Left lung (tissue), 10 donors: ENCODE data around the gene SLC25A38. TPM values are rescaled to one million over a fixed set of nuclear protein-coding genes. Genes with fewer than 3 reads are reported as not detected.

Source experiments
- ATAC-seq: fragments of 200-7000 bp; cut with Tn5 transposase; one replicate; pipeline ENCODE4 v1.9.1; 2020; ENCODE audit warnings: moderate library complexity
- DNase-seq, 4 donors: peaks; one replicate each; pipeline ENCODE4 v3.0.0-alpha.2; 2013 to 2020
- H3K27ac ChIP-seq, 2 donors: fragments of 200-600 bp; sonication (generic) in 1 of 2; one replicate each; pipeline versions ENCODE4 v1.5.0 to v1.8.0; 2020 to 2021
- H3K27me3 ChIP-seq, 2 donors: fragments of 200-600 bp; sonication (generic) in 1 of 2; one replicate each; pipeline versions ENCODE4 v1.5.0 to v1.8.0; 2020 to 2021
- H3K36me3 ChIP-seq, 2 donors: fragments of 200-600 bp; sonication (generic) in 1 of 2; one replicate each; pipeline versions ENCODE4 v1.5.0 to v1.8.0; 2020 to 2021
- H3K4me1 ChIP-seq, 2 donors: fragments of 200-600 bp; one replicate each; pipeline ENCODE4 v1.8.0; 2021
- H3K4me3 ChIP-seq, 2 donors: fragments of 200-600 bp; sonication (generic) in 1 of 2; one replicate each; pipeline versions ENCODE4 v1.5.0 to v1.8.0; 2020 to 2021; ENCODE audit warnings: mild to moderate bottlenecking in 1 of 2
- H3K9me3 ChIP-seq, 2 donors: fragments of 200-600 bp; sonication (generic) in 1 of 2; one replicate each; pipeline versions ENCODE4 v1.5.0 to v1.8.0; 2020 to 2021
- CTCF ChIP-seq, 2 donors: fragments of 200-600 bp; sonication (generic) in 1 of 2; IDR thresholded peaks; one replicate each; pipeline versions ENCODE4 v1.5.0 to v1.8.0; 2021; ENCODE audit warnings: antibody characterized with exemption in 2 of 2
- intact Hi-C, 2 donors: fragments of 100-400 bp; cut with DNase I; formaldehyde crosslinking; loops; one replicate each; pipeline versions ENCODE4 v1.11.2 to v1.14.2; 2022
- polyA plus RNA-seq, 6 donors: library from polyadenylated mRNA; unstranded; fragments of 120-200 nt; gene quantifications; one replicate each; pipeline ENCODE4 v1.2.1, GENCODE V29; 2013; ENCODE audit not compliant: insufficient read length in 6 of 6
- total RNA-seq, 2 donors: library from RNA; stranded (reverse); fragmentation: NEBNext Ultra II Directional; extraction: Animal tissue kit (Norgen Biotek cat#: 25700); gene quantifications; one replicate each; pipeline ENCODE4 v1.2.1, GENCODE V29; 2021
- donor health status: DM: no; HTN: yes; CAD: no.
- donor health status: DM: no; HTN: no; CAD: no.

The SLC25A38 gene
- total and polyA plus RNA-seq, 8 donors = 28.9 to 41.5 (median 37.3) TPM

DNA sequence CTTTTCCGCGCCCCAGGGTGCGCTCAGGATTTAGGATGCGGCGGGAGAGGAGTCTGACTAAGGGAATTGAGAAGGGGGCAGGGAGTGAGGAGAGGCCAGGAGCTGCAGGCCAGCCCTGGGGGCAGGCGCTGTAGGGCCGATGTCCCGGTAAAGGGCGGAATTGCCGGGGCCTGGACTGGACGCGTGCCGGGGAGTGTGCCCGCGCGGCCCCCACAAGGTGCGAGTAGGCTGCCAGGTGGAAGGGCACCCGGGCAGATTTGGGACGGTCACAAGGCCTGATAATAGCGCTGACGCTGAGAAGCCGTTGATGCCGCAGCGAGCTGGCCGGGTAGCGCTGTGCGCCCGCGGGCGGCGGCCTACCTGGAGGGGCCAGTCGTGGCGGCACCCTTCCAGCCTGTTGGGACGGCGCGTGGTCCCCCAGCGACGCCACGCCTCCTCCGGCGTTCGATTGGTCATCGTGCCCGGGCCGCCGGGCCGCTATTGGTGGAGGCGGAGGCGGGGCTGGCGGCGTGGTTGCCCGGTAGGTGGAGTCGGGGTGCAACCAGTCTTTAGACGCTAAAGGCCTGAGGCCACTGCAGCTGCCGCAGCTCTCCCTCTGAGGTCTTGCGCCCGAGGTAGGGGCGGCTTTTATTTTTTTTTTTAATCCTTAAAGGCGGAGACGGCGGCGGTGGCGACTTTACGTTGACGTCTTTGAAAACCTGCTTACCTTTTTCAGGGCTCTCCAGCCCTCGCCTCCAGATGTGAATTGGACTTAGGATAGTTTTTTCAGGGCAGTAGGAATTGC, 903 bp downstream of the SLC25A38 start:
- no peaks in the 10 kb centered on the region for H3K27me3 ChIP-seq
- peak; percentile 87 to 98 (median 96) for DNase-seq
- peak overlapping the region; percentile 60 to 77 for H3K4me3 ChIP-seq
- peak overlapping the region; percentile 92 to 95 for H3K27ac ChIP-seq
- TF ChIP-seq CTCF (IDR thresholded peaks at IDR 0.05) = peak in 1 of 2 donors; percentile 28
- H3K9me3 ChIP-seq = no peaks in the 10 kb centered on the region
- intact Hi-C loops = no loop called here
- H3K36me3 ChIP-seq = no peaks in the 10 kb centered on the region
- ATAC-seq = peak; percentile 97
- H3K4me1 ChIP-seq = peaks cover 0 to 28% of the 10 kb centered on the region in 2 donors

DNA sequence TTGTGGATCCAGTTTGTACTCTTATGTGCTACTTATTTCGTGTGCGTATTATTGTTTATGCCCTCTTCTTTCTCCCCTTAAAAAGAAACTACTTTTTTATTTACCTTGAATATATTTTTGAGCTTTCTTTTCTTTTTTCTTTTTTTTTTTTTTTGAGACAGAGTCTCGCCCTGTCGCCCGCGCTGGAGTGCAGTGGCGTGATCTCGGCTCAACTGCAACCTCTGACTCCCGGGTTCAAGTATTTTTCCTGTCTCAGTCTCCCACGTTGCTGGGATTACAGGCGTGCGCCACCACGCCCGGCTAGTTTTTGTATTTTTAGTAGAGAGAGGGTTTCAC, 1.5 kb downstream of the SLC25A38 start:
- intact Hi-C loops = no loop called here
- H3K27ac ChIP-seq = peak overlapping the region in 1 of 2 donors; percentile 92

DNA sequence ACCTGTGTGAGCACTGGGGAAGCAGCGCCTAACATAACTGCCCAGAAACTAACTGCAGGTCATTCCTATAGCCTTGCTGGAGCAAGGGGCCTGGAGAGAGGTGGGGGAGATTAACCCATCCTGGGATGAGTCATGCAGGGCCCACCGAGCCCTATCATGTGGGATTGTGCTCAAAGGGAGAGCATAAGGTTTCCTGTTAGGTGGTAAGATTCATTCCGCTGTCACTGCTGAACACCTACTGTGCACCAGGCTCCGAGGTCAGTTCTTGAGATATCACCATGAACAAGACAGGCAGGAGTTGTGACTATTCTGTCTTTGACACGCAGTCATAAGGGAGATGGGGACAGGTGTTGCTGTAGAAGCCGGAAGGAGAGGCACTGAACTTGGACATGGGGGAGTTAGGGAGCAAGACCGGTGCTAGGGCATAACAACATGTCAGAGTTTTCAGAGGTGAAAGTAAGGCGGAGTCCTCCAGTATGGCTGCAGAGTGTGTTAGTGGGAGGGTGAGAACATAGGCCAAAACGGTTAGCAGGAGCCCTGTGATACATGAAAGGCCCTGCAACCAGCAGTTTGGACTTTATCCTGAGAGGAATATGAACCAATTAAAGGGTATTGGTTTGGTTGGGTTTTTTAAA, 2.4 kb downstream of the SLC25A38 start:
- peaks cover 0 to 28% of the 10 kb centered on the region in 2 donors for H3K4me1 ChIP-seq
- ATAC-seq (no peak), DNase-seq (no peak)
- intact Hi-C loops = no loop called here
- H3K9me3 ChIP-seq = no peaks in the 10 kb centered on the region
- H3K36me3 ChIP-seq = peaks cover 0 to 13% of the 10 kb centered on the region in 2 donors
- TF ChIP-seq CTCF (IDR thresholded peaks at IDR 0.05) = no peak
- H3K27ac ChIP-seq = no peak overlapping the region
- H3K4me3 ChIP-seq = no peak overlapping the region
- no peaks in the 10 kb centered on the region for H3K27me3 ChIP-seq

More for the DNA sequence above, 1.5 kb downstream of the SLC25A38 start:
- ATAC-seq (no peak), DNase-seq (no peak)
- Histone ChIP-seq H3K4me3 (peak overlapping the region; percentile 60 to 77), H3K4me1 (peaks cover 0 to 28% of the 10 kb centered on the region in 2 donors), H3K27me3 (no peaks in the 10 kb centered on the region), H3K9me3 (no peaks in the 10 kb centered on the region), H3K36me3 (peaks cover 0 to 4% of the 10 kb centered on the region in 2 donors)
- TF ChIP-seq CTCF (IDR thresholded peaks at IDR 0.05) = no peak

DNA sequence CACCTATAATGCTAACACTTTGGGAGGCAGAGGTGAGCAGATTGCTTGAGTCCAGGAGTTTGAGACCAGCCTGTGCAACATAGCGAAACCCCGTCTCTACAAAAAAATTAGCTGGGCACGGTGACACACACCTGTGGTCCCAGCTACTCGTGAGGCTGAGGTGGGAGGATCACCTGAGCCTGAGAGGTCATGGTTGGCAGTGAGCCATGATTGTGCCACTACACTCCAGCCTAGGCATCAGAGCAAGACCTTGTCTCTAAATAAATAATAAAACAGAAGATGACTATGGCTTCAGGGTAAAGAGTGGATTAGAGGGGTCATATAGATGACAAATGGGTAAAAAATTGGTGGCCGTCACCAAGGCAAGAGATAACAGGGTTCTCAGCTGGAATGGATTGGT, 3.1 kb downstream of the SLC25A38 start:
- intact Hi-C loops = no loop called here
- H3K4me3 ChIP-seq = no peak overlapping the region
- peaks cover 0 to 28% of the 10 kb centered on the region in 2 donors for H3K4me1 ChIP-seq
- no peaks in the 10 kb centered on the region for H3K27me3 ChIP-seq
- H3K9me3 ChIP-seq = no peaks in the 10 kb centered on the region
- peaks cover 0 to 21% of the 10 kb centered on the region in 2 donors for H3K36me3 ChIP-seq
- no peak for ATAC-seq
- H3K27ac ChIP-seq = no peak overlapping the region
- no peak for DNase-seq
- no peak for TF ChIP-seq CTCF (IDR thresholded peaks at IDR 0.05)

DNA sequence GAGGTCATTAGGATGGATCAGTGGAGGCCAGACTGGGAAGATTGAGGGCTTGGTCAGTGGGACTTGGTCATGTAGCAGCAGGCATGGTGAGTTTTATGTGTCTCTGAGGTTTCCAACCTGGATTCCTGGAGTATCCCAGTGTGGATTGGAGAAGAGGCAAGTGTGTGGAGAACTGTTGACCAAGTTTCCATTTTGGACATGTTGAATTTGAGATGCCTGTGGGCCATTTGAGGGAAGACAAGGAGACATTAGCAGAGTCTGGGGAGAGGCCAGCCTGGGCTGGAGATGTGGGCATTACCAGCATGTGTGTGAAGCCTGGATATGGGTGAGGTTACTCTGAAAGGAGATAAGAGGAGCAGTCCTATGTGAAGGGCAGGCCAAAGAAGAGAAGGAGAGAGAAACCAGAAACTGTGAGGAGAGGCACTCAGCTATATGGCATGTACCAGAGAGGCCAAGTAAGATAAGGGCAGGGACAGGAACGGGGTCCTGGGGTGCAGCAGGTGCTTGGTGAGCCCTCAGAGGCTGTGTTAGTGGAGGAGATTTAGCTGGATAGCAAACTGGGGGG, 4.3 kb downstream of the SLC25A38 start:
- Histone ChIP-seq H3K27ac (no peak overlapping the region), H3K9me3 (no peaks in the 10 kb centered on the region), H3K36me3 (peaks cover 0 to 33% of the 10 kb centered on the region in 2 donors), H3K27me3 (no peaks in the 10 kb centered on the region), H3K4me3 (no peak overlapping the region), H3K4me1 (peaks cover 0 to 27% of the 10 kb centered on the region in 2 donors)
- DNase-seq (no peak), ATAC-seq (no peak)
- no peak for TF ChIP-seq CTCF (IDR thresholded peaks at IDR 0.05)
- intact Hi-C loops = no loop called here
